NCI-H2081 treated with DMSO at 0.1 percent for 48 hours (cell line): ENCODE data around the gene ZNF787.

Source experiments
- DNase-seq: peaks from one replicate; lab custom pipeline; 2025; lab: John Stamatoyannopoulos, UW

ZNF787 gene

GRCh38 chr19:56144376-56144775, 23.3 kb upstream of the ZNF787 start:
- DNase-seq, result no peak

GRCh38 chr19:56142897-56143434, 21.9 kb upstream of the ZNF787 start:
- DNase-seq, result no peak

- DNase-seq, result no peak
These were observed 21.1 kb upstream of the ZNF787 start for GRCh38 chr19:56142087-56142787.

- no peak for DNase-seq
These were observed 20.4 kb upstream of the ZNF787 start for GRCh38 chr19:56141417-56141993.

- peak; percentile 91 for DNase-seq
These were observed 19.7 kb upstream of the ZNF787 start, which contains the start of gene ZNF444 for GRCh38 chr19:56140583-56141416. TSS of gene ZNF444 (plus strand) at chr19:56141287. CDS start at chr19:56146912, 5,625 bp downstream.

GRCh38 chr19:56139847-56140582, 18.9 kb upstream of the ZNF787 start:
- DNase-seq, result no peak

- DNase-seq, result no peak
These were observed 17.0 kb upstream of the ZNF787 start for GRCh38 chr19:56138069-56138468.

GRCh38 chr19:56137405-56137804, 16.3 kb upstream of the ZNF787 start:
- DNase-seq, result no peak

- no peak for DNase-seq
These were observed 15.3 kb upstream of the ZNF787 start for GRCh38 chr19:56136362-56136761.

GRCh38 chr19:56134654-56134921, 13.5 kb upstream of the ZNF787 start:
- DNase-seq, result no peak

GRCh38 chr19:56133858-56134653, 13.0 kb upstream of the ZNF787 start:
- DNase-seq, result no peak

GRCh38 chr19:56132316-56132822, 11.3 kb upstream of the ZNF787 start:
- no peak for DNase-seq

GRCh38 chr19:56131651-56132050, 10.6 kb upstream of the ZNF787 start:
- no peak for DNase-seq

- DNase-seq, result no peak
These were observed 8.9 kb upstream of the ZNF787 start for GRCh38 chr19:56130006-56130405.

GRCh38 chr19:56126983-56127780, 6.1 kb upstream of the ZNF787 start:
- DNase-seq, result no peak

GRCh38 chr19:56125806-56126590, 4.9 kb upstream of the ZNF787 start:
- no peak for DNase-seq

GRCh38 chr19:56124578-56124977, 3.5 kb upstream of the ZNF787 start:
- DNase-seq, result no peak

GRCh38 chr19:56123266-56123891, 2.3 kb upstream of the ZNF787 start:
- DNase-seq, result no peak
